HepG2 (cell line): ENCODE results near the gene ZNF320. TPM values are rescaled to one million over a fixed set of nuclear protein-coding genes. Genes with fewer than 3 reads are reported as not detected.

Source experiments
- ATF6 ChIP-seq: sonication (generic); formaldehyde crosslinking; conservative IDR thresholded peaks from 2 replicates; pipeline ENCODE4 v1.4.0; 2020; ENCODE audit warnings: missing genetic modification reagents
- HHEX ChIP-seq: IDR thresholded peaks from 2 replicates; pipeline ENCODE4 v1.6.1; 2016; ENCODE audit warnings: control low read depth
- ISL2 ChIP-seq: sonication (generic); formaldehyde crosslinking; IDR thresholded peaks from 2 replicates; pipeline ENCODE4 v1.5.0; 2020; ENCODE audit warnings: missing genetic modification reagents
- PAF1 ChIP-seq: IDR thresholded peaks from 2 replicates; pipeline ENCODE4 v1.6.1; 2016; ENCODE audit warnings: missing genetic modification reagents, missing compliant biosample characterization
- SNAPC4 ChIP-seq: sonication (generic); formaldehyde crosslinking; IDR thresholded peaks from 2 replicates; pipeline ENCODE4 v1.4.0; 2020; ENCODE audit warnings: mild to moderate bottlenecking, missing genetic modification reagents
- SP2 ChIP-seq: sonication (generic); formaldehyde crosslinking; IDR thresholded peaks from 2 replicates; pipeline ENCODE4 v1.5.1; 2020; ENCODE audit warnings: mild to moderate bottlenecking, missing genetic modification reagents
- ZBTB4 ChIP-seq: sonication (generic); formaldehyde crosslinking; IDR thresholded peaks from 2 replicates; pipeline ENCODE4 v1.4.0; 2020; ENCODE audit warnings: missing genetic modification reagents, mild to moderate bottlenecking, borderline replicate concordance
- ZNF556 ChIP-seq: sonication (generic); formaldehyde crosslinking; IDR thresholded peaks from 2 replicates; pipeline ENCODE4 v1.4.0; 2020; ENCODE audit warnings: mild to moderate bottlenecking, missing genetic modification reagents, borderline replicate concordance
- ZNF614 ChIP-seq: IDR thresholded peaks from 2 replicates; pipeline ENCODE4 v1.6.1; 2018; ENCODE audit warnings: missing biosample characterization, missing genetic modification reagents, inconsistent platforms, borderline replicate concordance
- ZNF782 ChIP-seq: sonication (generic); formaldehyde crosslinking; IDR thresholded peaks from 2 replicates; pipeline ENCODE4 v1.4.0; 2020; ENCODE audit warnings: missing genetic modification reagents, mild to moderate bottlenecking, borderline replicate concordance
- polyA plus RNA-seq, 8 experiments: library from polyadenylated mRNA; depleted of rRNA in 3 of 8; stranded (reverse) in 7 of 8; unstranded in 1 of 8; fragments of >200 nt; fragmentation: Illumina TruSeq in 4 of 8; extraction: Trizol in 4 of 8; gene quantifications; 2 replicates each; pipeline versions ENCODE4 v1.2.1 to v1.2.3, GENCODE V29; 2011 to 2016; ENCODE audit warnings: low read depth in 4 of 8, missing spikeins in 1 of 8, mixed read lengths in 1 of 8; ENCODE audit not compliant: insufficient read depth in 1 of 8
- total RNA-seq, 5 experiments: library from RNA; depleted of rRNA; stranded (reverse); fragments of >200 nt; fragmentation: Illumina TruSeq; extraction: Trizol; gene quantifications; 2 replicates each; pipeline ENCODE4 v1.2.3, GENCODE V29; 2016; ENCODE audit warnings: low read depth in 1 of 5
- TF ChIP-seq, protein P1 (sequence below): sonication (generic); formaldehyde crosslinking; IDR thresholded peaks from 2 replicates; pipeline ENCODE4 v1.4.0; 2020; ENCODE audit warnings: low read depth, mild to moderate bottlenecking, missing genetic modification reagents

The ZNF320 gene
- total and polyA plus RNA-seq, 2 of the 13 experiments (the other 11 are each of a cell fraction or from before 2014, with no cell fraction given): 0.49 TPM; not detected in 1

DNA sequence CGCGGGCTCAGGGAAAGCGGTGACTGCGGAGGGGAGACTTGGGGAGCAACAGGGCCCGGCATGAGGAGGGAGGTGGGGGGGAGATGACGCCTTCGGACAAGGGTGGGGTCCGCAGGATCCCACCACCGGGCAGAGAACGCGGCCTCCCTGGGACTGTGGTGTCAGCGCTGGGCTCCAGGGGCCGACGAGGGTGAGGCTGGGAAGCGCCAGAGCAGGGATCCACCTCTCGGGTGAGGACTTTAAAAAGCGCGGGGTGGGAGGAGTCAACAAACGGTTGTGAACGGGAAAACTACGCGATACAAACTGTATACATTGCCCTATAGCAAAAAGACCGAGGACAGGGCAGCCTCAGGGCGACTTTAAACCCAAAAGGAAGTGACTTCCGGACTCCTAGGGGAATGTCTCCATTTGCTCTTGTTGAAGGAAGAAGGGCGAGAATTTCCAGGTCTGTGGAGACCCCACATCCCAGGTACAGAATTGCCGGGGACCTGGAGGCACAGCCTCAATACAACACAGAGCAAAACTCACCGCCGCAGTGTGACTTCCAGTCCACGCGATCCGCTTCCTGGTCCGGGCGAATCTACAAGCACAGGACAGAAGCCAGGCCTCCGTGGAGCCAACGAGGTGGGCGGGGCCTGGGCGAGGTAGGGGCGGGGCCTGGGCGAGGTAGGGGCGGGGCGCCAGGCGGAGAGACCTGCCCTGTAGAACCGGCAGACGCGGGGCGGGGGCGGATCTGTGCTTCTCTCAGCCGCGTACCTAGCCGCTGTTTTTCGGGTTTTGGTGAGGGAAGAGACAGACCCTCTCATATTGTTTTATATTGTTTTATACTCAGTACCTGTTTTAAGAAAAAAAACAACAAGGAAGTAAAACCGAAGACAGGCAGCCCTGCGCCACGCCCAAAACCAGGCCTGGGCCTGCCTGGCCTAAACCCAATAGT lies 25.7 kb upstream of the ZNF320 start, which contains the start of gene ZNF888 (continued):
- TF ChIP-seq PAF1 (CRISPR knock-in tag) (no peak), ZNF614 (peak; percentile 57; the same call in 1 of the 2 replicates), SP2 (CRISPR knock-in tag) (no peak), HHEX (no peak), ZNF556 (CRISPR knock-in tag) (0 out of 2 replicates have a peak, but pooled peaks have one; percentile 27), ATF6 (CRISPR knock-in tag) (peak; percentile 17; the same call in 1 of the 2 replicates), ZBTB4 (CRISPR knock-in tag) (no peak), ISL2 (CRISPR knock-in tag) (no peak), SNAPC4 (CRISPR knock-in tag) (no peak), ZNF782 (CRISPR knock-in tag) (no peak)
- TF ChIP-seq, protein P1, sequence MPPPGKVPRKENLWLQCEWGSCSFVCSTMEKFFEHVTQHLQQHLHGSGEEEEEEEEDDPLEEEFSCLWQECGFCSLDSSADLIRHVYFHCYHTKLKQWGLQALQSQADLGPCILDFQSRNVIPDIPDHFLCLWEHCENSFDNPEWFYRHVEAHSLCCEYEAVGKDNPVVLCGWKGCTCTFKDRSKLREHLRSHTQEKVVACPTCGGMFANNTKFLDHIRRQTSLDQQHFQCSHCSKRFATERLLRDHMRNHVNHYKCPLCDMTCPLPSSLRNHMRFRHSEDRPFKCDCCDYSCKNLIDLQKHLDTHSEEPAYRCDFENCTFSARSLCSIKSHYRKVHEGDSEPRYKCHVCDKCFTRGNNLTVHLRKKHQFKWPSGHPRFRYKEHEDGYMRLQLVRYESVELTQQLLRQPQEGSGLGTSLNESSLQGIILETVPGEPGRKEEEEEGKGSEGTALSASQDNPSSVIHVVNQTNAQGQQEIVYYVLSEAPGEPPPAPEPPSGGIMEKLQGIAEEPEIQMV (CRISPR knock-in tag): peak; percentile 25; the same call in 1 of the 2 replicates
